HL-60 (cell line): Measurements from ENCODE around the gene SHC2.

Source experiments
- DNase-seq, 2 experiments: peaks; one replicate each; pipeline ENCODE4 v3.0.0-alpha.2; 2010 to 2020; ENCODE audit warnings: low read depth in 1 of 2, low spot score in 1 of 2
- H3K27ac ChIP-seq: fragments of 250-450 bp; sonication (Bioruptor Pico); replicated peaks from 2 replicates; pipeline ENCODE4 v1.5.1; 2020; ENCODE audit warnings: mild to moderate bottlenecking, moderate library complexity
- H3K27me3 ChIP-seq: fragments of 250-450 bp; sonication (Bioruptor Pico); 2 replicates; pipeline ENCODE4 v1.5.1; 2021; ENCODE audit warnings: mild to moderate bottlenecking, moderate library complexity; ENCODE audit not compliant: insufficient read depth, poor library complexity, severe bottlenecking
- H3K4me3 ChIP-seq: replicated peaks from 2 replicates; pipeline ENCODE4 v1.5.1; 2011; ENCODE audit warnings: mild to moderate bottlenecking, control low read depth, low read length; ENCODE audit not compliant: insufficient read depth
- GABPA ChIP-seq: IDR thresholded peaks from 2 replicates; pipeline ENCODE4 v1.6.1; 2012; ENCODE audit warnings: low read depth
- POLR2AphosphoS5 ChIP-seq: IDR thresholded peaks from 2 replicates; pipeline ENCODE4 v1.6.1; 2012; ENCODE audit warnings: low read depth
- SPI1 ChIP-seq: IDR thresholded peaks from 2 replicates; pipeline ENCODE4 v1.6.1; 2012; ENCODE audit warnings: low read depth, mild to moderate bottlenecking, borderline replicate concordance
- TF ChIP-seq, protein P1 (sequence below): IDR thresholded peaks from one replicate; pipeline ENCODE4 v1.5.1; 2011; ENCODE audit warnings: low read length, control low read depth, inconsistent platforms; ENCODE audit not compliant: insufficient read depth
- TF ChIP-seq, protein P2 (sequence below): IDR thresholded peaks from 2 replicates; pipeline ENCODE4 v1.6.1; 2012; ENCODE audit warnings: low read depth; ENCODE audit not compliant: insufficient replicate concordance

The SHC2 gene

DNA sequence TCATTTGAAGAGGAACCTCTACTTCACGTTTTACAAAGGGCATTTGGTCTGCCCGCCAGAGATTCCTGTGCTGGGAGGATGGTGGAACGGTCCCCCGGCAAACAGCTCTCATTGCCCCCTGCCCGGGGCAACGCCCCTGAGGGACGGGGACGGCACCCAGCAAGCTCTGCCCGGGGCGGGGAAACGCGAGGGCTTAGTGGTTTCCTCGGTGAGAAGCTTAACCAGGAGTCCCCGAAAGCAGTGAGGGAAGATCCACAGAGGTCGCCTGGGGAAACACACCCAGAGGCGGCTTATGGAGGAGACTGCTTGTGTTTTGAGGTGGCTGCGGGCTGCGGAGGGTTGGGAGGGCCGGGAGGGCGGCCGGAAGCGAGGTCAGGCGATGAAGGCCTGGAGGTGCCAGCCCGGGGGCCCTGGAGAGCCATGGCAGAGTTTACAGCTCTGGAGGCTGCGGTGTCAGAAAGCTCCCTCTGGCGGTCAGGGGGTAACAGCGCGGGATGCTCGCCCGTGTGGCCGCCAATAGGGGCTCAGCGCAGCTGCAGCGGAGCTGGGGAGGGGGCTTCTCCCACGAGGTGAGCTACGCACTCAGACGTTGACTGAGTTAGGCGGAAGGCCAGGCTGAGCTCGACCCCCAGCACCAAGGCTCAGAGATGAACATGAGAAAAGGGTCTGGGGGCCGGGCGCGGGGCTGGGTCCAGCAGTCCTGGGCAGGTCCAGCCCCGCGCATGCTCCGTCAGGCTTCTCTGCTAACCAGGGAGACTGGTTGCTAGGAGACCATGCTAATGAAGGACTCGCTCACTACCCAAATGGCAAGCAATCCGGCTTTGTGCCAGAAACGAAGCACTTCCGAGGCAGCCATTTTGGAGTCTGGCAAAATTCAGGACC, 45.8 kb upstream of the SHC2 start:
- peak overlapping the region; percentile 98 for H3K27ac ChIP-seq
- TF ChIP-seq GABPA (no peak), SPI1 (no peak), POLR2AphosphoS5 (peak; percentile 9; the same call in 1 of the 2 replicates)
- TF ChIP-seq, protein P1, sequence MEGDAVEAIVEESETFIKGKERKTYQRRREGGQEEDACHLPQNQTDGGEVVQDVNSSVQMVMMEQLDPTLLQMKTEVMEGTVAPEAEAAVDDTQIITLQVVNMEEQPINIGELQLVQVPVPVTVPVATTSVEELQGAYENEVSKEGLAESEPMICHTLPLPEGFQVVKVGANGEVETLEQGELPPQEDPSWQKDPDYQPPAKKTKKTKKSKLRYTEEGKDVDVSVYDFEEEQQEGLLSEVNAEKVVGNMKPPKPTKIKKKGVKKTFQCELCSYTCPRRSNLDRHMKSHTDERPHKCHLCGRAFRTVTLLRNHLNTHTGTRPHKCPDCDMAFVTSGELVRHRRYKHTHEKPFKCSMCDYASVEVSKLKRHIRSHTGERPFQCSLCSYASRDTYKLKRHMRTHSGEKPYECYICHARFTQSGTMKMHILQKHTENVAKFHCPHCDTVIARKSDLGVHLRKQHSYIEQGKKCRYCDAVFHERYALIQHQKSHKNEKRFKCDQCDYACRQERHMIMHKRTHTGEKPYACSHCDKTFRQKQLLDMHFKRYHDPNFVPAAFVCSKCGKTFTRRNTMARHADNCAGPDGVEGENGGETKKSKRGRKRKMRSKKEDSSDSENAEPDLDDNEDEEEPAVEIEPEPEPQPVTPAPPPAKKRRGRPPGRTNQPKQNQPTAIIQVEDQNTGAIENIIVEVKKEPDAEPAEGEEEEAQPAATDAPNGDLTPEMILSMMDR = peak; percentile 96
- TF ChIP-seq, protein P2, sequence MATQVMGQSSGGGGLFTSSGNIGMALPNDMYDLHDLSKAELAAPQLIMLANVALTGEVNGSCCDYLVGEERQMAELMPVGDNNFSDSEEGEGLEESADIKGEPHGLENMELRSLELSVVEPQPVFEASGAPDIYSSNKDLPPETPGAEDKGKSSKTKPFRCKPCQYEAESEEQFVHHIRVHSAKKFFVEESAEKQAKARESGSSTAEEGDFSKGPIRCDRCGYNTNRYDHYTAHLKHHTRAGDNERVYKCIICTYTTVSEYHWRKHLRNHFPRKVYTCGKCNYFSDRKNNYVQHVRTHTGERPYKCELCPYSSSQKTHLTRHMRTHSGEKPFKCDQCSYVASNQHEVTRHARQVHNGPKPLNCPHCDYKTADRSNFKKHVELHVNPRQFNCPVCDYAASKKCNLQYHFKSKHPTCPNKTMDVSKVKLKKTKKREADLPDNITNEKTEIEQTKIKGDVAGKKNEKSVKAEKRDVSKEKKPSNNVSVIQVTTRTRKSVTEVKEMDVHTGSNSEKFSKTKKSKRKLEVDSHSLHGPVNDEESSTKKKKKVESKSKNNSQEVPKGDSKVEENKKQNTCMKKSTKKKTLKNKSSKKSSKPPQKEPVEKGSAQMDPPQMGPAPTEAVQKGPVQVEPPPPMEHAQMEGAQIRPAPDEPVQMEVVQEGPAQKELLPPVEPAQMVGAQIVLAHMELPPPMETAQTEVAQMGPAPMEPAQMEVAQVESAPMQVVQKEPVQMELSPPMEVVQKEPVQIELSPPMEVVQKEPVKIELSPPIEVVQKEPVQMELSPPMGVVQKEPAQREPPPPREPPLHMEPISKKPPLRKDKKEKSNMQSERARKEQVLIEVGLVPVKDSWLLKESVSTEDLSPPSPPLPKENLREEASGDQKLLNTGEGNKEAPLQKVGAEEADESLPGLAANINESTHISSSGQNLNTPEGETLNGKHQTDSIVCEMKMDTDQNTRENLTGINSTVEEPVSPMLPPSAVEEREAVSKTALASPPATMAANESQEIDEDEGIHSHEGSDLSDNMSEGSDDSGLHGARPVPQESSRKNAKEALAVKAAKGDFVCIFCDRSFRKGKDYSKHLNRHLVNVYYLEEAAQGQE = no peak
- peak; percentile 98 for DNase-seq
- H3K27me3 ChIP-seq = no peaks in the 10 kb centered on the region
- peak overlapping the region; percentile 94 for H3K4me3 ChIP-seq

DNA sequence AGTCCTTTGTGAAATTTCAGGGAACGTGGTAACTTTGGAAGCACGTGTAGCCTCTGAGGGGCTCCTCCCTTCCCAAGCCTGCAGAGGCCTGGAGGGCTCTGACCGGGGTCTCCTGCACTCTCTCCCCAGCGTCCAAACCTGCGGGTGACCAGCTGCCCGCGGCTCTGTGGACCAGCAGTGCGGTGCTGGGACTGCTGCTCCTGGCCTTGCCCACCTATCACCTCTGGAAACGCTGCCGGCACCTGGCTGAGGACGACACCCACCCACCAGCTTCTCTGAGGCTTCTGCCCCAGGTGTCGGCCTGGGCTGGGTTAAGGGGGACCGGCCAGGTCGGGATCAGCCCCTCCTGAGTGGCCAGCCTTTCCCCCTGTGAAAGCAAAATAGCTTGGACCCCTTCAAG, 43.8 kb upstream of the SHC2 start:
- no peak for DNase-seq
- no peak overlapping the region for H3K4me3 ChIP-seq
- H3K27me3 ChIP-seq = no peaks in the 10 kb centered on the region
- H3K27ac ChIP-seq = no peak overlapping the region
- TF ChIP-seq GABPA = no peak
- TF ChIP-seq, protein P2 = no peak
- no peak for TF ChIP-seq POLR2AphosphoS5
- TF ChIP-seq SPI1 = no peak
- TF ChIP-seq, protein P1 = no peak

DNA sequence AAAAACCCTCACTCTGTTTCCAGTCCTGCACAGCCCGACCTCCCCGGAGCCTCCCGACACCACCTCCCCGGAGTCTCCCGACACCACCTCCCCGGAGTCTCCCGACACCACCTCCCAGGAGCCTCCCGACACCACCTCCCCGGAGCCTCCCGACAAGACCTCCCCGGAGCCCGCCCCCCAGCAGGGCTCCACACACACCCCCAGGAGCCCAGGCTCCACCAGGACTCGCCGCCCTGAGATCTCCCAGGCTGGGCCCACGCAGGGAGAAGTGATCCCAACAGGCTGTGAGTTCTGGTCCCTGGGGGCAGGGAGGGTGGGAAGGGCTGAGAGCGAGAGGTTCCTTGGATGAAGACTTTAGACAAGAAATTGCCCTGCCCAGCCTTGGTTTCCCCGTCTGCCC, 40.8 kb upstream of the SHC2 start:
- no peak for DNase-seq
- TF ChIP-seq POLR2AphosphoS5 (no peak), GABPA (no peak), SPI1 (no peak)
- TF ChIP-seq, protein P1 = no peak
- TF ChIP-seq, protein P2 = no peak
- Histone ChIP-seq H3K27me3 (peaks cover 14% of the 10 kb centered on the region), H3K4me3 (no peak overlapping the region), H3K27ac (no peak overlapping the region)
